Stomach (tissue), 9 donors: Measurements from ENCODE around the gene AMPD3. TPM values are rescaled to one million over a fixed set of nuclear protein-coding genes. Genes with fewer than 3 reads are reported as not detected.

Experiments
- DNase-seq, 2 donors: peaks; one replicate each; pipeline versions ENCODE4 v3.0.0 to v3.0.0-alpha.2; 2013 to 2019
- H3K27ac ChIP-seq, 5 donors: fragments of 200-600 bp in 4 of 5; sonication (generic) in 4 of 5; one replicate each; pipeline ENCODE4 v1.5.1; 2013 to 2019; ENCODE audit warnings: mild to moderate bottlenecking in 1 of 5, moderate library complexity in 1 of 5
- H3K27me3 ChIP-seq, 3 donors: fragments of 200-600 bp; sonication (generic); one replicate each; pipeline ENCODE4 v1.5.1; 2017 to 2019; ENCODE audit warnings: mixed run types in 1 of 3
- H3K36me3 ChIP-seq, 4 donors: fragments of 200-600 bp; sonication (generic); 1 replicate in 3 of 4; 2 replicates in 1 of 4; pipeline ENCODE4 v1.5.1; 2016 to 2019
- H3K4me1 ChIP-seq, 4 donors: fragments of 200-600 bp; sonication (generic); one replicate each; pipeline ENCODE4 v1.5.1; 2016 to 2019
- H3K4me3 ChIP-seq, 4 donors: fragments of 200-600 bp; sonication (generic) in 3 of 4; one replicate each; pipeline ENCODE4 v1.5.1; 2016 to 2019; ENCODE audit warnings: mild to moderate bottlenecking in 1 of 4
- H3K9me3 ChIP-seq, 4 donors: fragments of 200-600 bp; sonication (generic); one replicate each; pipeline ENCODE4 v1.5.1; 2016 to 2019
- EP300 ChIP-seq: sonication (generic); formaldehyde crosslinking; IDR thresholded peaks from one replicate; pipeline ENCODE4 v1.6.1; 2017; ENCODE audit warnings: antibody characterized with exemption
- POLR2A ChIP-seq, 4 donors: fragments of 450-650 bp; IDR thresholded peaks; one replicate each; pipeline ENCODE4 v1.6.1; 2016; ENCODE audit warnings: antibody characterized with exemption in 4 of 4, control low read depth in 2 of 4, mild to moderate bottlenecking in 1 of 4, moderate library complexity in 1 of 4
- POLR2AphosphoS5 ChIP-seq, 3 donors: sonication (generic); formaldehyde crosslinking; IDR thresholded peaks; one replicate each; pipeline ENCODE4 v1.6.1; 2016; ENCODE audit warnings: antibody characterized with exemption in 3 of 3
- WGBS, 5 donors: extraction: QIAGEN DNeasy Blood & Tissue Kit in 3 of 5; methylation state at CpG; one replicate each; pipeline versions ENCODE4 v1.1.5 to v1.1.7; 2013 to 2018; 5-methylcytosine and 5-hydroxymethylcytosine counted together
- intact Hi-C: fragments of 100-400 bp; cut with DNase I; formaldehyde crosslinking; loops from one replicate; pipeline ENCODE4 v1.15.1; 2023; ENCODE audit warnings: low total_unique reads
- polyA plus RNA-seq, 3 donors: library from polyadenylated mRNA; stranded (reverse); fragments of 200-250 nt; gene quantifications; one replicate each; pipeline ENCODE4 v1.2.3, GENCODE V29; 2013
- total RNA-seq, 5 donors: library from RNA; depleted of rRNA; stranded (reverse); fragments of >200 nt; gene quantifications; one replicate each; pipeline versions ENCODE4 v1.1.0 to v1.2.3, GENCODE V29; 2014 to 2016
- TF ChIP-seq, protein P1 (sequence below), 7 experiments: fragments of 450-650 bp in 4 of 7; fragments of 200-600 bp in 3 of 7; sonication (generic) in 3 of 7; IDR thresholded peaks; one replicate each; pipeline ENCODE4 v1.5.1; 2016 to 2019; ENCODE audit warnings: antibody characterized with exemption in 7 of 7, control low read depth in 2 of 7, mild to moderate bottlenecking in 1 of 7
- donor health status: healthy with polysubstance abuse.
- donor health status: Bipolar disorder and iron deficiency.
- donor health status: healthy.

Gene AMPD3
- total and polyA plus RNA-seq, 8 donors, result 4.1 to 20.4 (median 8.5) TPM

DNA sequence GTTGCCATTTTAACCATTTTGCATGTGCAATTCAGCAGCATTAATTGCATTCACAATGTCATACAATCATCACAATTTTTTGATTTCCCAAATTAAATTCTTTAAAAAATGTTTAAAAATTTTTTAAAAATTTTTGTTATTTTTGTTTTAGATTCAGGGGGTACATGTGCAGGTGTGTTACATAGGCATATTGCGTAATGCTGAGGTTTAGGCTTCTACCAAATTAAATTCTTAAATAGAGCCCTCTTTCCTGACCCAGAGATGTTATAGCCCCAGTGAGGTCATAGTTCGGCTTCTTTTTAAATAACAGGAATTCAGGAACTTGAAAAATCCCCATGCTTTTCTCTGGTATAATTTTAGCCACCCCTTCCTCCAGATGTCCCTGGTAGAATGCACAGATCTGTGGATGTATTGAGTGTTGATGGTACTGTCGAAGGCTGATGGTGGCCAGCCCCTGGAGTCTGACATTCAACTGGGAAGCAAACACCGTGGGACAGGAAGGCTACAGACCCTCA is 11.3 kb upstream of the AMPD3 start:
- no peak for DNase-seq
- TF ChIP-seq POLR2A (IDR thresholded peaks at IDR 0.05), result no peak
- TF ChIP-seq EP300, result no peak
- TF ChIP-seq, protein P1, sequence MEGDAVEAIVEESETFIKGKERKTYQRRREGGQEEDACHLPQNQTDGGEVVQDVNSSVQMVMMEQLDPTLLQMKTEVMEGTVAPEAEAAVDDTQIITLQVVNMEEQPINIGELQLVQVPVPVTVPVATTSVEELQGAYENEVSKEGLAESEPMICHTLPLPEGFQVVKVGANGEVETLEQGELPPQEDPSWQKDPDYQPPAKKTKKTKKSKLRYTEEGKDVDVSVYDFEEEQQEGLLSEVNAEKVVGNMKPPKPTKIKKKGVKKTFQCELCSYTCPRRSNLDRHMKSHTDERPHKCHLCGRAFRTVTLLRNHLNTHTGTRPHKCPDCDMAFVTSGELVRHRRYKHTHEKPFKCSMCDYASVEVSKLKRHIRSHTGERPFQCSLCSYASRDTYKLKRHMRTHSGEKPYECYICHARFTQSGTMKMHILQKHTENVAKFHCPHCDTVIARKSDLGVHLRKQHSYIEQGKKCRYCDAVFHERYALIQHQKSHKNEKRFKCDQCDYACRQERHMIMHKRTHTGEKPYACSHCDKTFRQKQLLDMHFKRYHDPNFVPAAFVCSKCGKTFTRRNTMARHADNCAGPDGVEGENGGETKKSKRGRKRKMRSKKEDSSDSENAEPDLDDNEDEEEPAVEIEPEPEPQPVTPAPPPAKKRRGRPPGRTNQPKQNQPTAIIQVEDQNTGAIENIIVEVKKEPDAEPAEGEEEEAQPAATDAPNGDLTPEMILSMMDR (IDR thresholded peaks at IDR 0.05), result no peak
- TF ChIP-seq POLR2AphosphoS5 (IDR thresholded peaks at IDR 0.05), result no peak
- H3K27ac ChIP-seq, result no peak overlapping the region
- H3K4me1 ChIP-seq, result no peaks in the 10 kb centered on the region
- H3K9me3 ChIP-seq, result no peaks in the 10 kb centered on the region
- WGBS, 5 donors, result 75 to 93% (median 87%) methylated on average over 4 of the region's 4 CpGs
- no peak overlapping the region for H3K4me3 ChIP-seq
- H3K36me3 ChIP-seq, result no peaks in the 10 kb centered on the region
- intact Hi-C loops, result no loop called here
- no peaks in the 10 kb centered on the region for H3K27me3 ChIP-seq

DNA sequence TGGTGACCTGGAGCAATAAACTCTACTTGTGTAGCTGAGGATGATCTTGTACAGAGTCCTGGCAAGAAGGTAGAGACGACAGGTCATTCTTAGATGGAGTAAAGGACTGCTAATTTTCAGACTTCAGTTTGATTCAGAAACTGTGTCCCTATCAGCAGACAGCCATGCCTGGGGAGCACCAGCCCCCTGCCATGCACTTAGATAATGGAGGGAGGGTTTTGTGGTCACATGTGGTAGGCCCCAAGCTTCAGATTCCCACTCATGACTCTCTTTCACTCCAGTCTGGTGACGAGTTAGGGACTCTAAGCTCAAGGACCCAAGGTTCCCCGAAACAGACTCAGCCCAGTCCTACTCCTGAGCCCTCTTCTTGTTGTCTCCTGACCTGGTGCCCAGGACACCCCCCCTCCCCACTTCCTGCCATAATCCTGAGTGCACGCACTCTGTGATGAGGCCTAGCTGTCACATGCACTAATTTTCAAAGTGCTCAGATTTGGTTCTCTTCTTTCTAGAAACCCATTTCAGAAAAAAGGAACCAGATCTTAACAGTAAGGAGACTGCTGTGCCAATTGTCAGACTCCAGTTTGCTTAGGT is 10.2 kb upstream of the AMPD3 start:
- TF ChIP-seq POLR2AphosphoS5 (IDR thresholded peaks at IDR 0.05) (no peak), POLR2A (IDR thresholded peaks at IDR 0.05) (no peak), EP300 (no peak)
- TF ChIP-seq, protein P1 (IDR thresholded peaks at IDR 0.05), result no peak
- WGBS, 5 donors, result 79 to 85% (median 83%) methylated on average over 4 of the region's 4 CpGs
- no peaks in the 10 kb centered on the region for H3K27me3 ChIP-seq
- H3K4me3 ChIP-seq, result no peak overlapping the region
- H3K4me1 ChIP-seq, result peaks cover 0 to 3% (median 2%) of the 10 kb centered on the region in 4 donors
- no peaks in the 10 kb centered on the region for H3K36me3 ChIP-seq
- DNase-seq, result no peak
- H3K9me3 ChIP-seq, result no peaks in the 10 kb centered on the region
- no peak overlapping the region for H3K27ac ChIP-seq
- intact Hi-C loops, result no loop called here

DNA sequence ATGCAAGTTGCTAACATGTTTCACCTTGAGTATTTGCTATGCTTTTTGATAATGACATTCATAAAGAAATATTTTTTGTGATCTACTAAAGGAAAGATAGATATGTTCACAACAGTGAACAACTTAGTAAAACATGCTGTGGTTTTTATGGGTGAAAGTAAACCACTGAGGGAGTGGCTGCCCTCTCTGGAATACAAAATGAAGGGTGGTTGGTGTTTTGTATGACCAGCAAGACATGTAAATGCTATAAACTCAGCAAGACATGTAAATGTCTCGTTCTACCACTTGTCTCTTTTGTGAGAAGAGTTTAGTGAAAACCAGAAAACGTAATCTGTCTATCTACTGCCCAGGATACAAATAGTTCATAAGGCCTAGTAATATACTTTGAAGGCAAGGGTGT is 7.6 kb upstream of the AMPD3 start:
- Histone ChIP-seq H3K4me1 (peaks cover 4 to 26% (median 22%) of the 10 kb centered on the region in 4 donors), H3K4me3 (no peak overlapping the region), H3K36me3 (no peaks in the 10 kb centered on the region), H3K27ac (no peak overlapping the region), H3K9me3 (no peaks in the 10 kb centered on the region), H3K27me3 (peaks cover 0 to 8% (median 0%) of the 10 kb centered on the region in 3 donors)
- WGBS, 5 donors, result 87 to 96% (median 92%) methylated on average over 2 of the region's 2 CpGs
- TF ChIP-seq POLR2A (IDR thresholded peaks at IDR 0.05) (no peak), POLR2AphosphoS5 (IDR thresholded peaks at IDR 0.05) (no peak), EP300 (no peak)
- TF ChIP-seq, protein P1 (IDR thresholded peaks at IDR 0.05), result no peak
- intact Hi-C loops, result no loop called here
- DNase-seq, result no peak

DNA sequence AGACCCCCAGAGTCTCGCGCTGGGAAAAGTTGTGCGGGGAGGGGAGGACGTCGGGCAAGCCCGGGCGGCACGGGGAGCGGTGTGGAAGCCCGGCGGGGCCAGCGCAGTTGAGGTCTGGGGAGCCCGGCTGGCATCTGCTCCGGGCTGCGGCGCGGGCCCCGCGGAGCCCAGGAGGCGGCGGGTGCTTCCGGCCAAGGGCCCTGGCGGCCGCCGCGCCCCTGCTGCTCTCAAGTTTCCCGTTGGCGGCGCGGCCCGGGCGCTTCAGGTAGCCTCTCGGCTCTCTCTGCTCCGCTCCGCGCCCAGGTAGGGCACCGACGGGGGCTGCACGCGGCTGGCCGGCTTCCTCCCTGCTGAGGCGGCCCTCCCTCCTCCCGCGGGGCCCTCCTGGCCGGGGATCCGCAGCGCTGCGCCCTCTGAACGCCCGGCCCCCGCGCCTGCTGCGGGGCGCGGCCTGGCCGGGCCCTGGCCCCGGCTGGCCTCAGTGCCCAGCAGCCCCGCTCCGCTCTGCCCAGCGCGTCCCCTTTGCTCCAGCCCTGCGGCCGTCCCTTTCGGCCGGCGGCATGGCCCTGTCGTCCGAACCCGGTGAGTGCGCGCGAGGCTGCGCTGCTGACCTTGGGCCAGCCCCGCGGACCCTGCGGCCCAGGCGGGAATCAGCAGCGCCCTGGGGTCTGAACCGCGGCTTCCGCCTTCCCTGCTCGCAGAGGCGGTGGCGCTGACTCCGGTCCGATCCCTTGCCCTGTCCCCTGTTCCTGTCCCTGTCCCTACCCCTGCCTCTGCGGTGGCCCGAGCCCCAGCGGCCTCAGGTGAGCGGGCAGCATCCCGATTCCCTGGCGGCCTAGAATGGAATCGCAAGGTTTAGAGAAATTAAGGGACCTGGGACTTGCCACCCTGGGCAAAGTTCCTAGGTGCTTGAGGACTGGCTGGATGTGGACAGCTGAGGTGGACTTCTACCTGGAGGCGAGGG is 4.3 kb upstream of the AMPD3 start:
- DNase-seq, result peak; percentile 74 to 81
- 3 to 15% (median 5%) methylated on average over 36 to 94 of the region's 94 CpGs for WGBS, 5 donors

More for the DNA sequence above, 4.3 kb upstream of the AMPD3 start:
- Histone ChIP-seq H3K27ac (peak overlapping the region; percentile 79 to 89 (median 85)), H3K4me1 (peaks cover 14 to 43% (median 36%) of the 10 kb centered on the region in 4 donors), H3K4me3 (peak overlapping the region; percentile 53 to 67 (median 62)), H3K9me3 (no peaks in the 10 kb centered on the region), H3K27me3 (peaks cover 0 to 8% (median 0%) of the 10 kb centered on the region in 3 donors), H3K36me3 (no peaks in the 10 kb centered on the region)
- intact Hi-C loops, result no loop called here
- TF ChIP-seq, protein P1 (IDR thresholded peaks at IDR 0.05), result peak in 5 of 7 experiments; percentile 51 to 66 (median 57)
- TF ChIP-seq POLR2A (IDR thresholded peaks at IDR 0.05), result no peak
- no peak for TF ChIP-seq EP300
- TF ChIP-seq POLR2AphosphoS5 (IDR thresholded peaks at IDR 0.05), result peak in 2 of 3 donors; percentile 36 to 46
